HG02981 (cell line): ENCODE data around the gene SLC25A51.

Experiments
- ATAC-seq: cut with Tn5 transposase; IDR thresholded peaks from one replicate; pipeline ENCODE4 v1.9.1; 2021; ENCODE audit warnings: mild to moderate bottlenecking, moderate library complexity; ENCODE audit not compliant: unreplicated experiment

SLC25A51 gene

GRCh38 chr9:37856551-37856950, 47.4 kb downstream of the SLC25A51 start:
- ATAC-seq, result no peak

- ATAC-seq, result no peak
Measured at GRCh38 chr9:37852222-37852621, 51.7 kb downstream of the SLC25A51 start.

DNA sequence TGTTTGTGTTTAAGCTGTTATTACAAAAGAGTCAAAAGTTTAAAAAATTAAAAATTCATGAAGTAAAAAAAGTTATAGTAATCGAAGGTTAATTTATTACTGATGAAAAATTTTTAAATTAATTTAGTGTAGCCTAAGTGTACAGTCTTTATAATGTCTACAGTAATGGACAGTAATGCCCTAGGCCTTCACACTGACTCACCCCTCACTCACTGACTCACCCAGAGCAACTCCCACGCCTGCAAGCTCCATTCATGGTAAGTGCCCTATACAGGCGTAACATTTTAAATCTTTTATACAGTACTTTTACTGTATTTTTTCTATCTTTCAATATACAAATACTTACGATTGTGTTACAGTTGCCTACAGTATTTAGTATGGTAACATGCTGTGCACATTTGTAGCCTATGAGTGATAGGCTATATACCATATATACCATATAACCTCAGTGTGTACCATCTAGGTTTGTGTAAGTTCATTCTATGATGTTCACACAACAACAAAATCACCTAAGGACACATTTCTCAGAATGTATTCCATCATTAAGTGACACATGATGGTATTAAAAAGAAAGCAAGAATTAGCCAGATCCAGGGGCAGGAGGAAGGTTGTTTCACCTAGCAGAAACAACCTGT, 63.2 kb downstream of the SLC25A51 start:
- ATAC-seq, result no peak

GRCh38 chr9:37839496-37840461, 64.1 kb downstream of the SLC25A51 start:
- ATAC-seq, result no peak
